Mucosa of rectum (tissue), 2 donors: ENCODE results near the gene RNF167.

Experiments used
- H3K27ac ChIP-seq, 2 donors: one replicate each; pipeline ENCODE4 v1.7.0; 2013; ENCODE audit warnings: inconsistent platforms in 2 of 2, low read depth in 2 of 2, low read length in 2 of 2
- H3K27me3 ChIP-seq, 2 donors: one replicate each; pipeline ENCODE4 v1.7.0; 2013; ENCODE audit warnings: low read length in 2 of 2; ENCODE audit not compliant: control insufficient read depth in 2 of 2, insufficient read depth in 2 of 2
- H3K36me3 ChIP-seq, 2 donors: one replicate each; pipeline ENCODE4 v1.7.0; 2013; ENCODE audit warnings: low read length in 2 of 2; ENCODE audit not compliant: control insufficient read depth in 2 of 2, insufficient read depth in 2 of 2
- H3K4me1 ChIP-seq, 2 donors: one replicate each; pipeline ENCODE4 v1.7.0; 2013; ENCODE audit warnings: low read length in 2 of 2, mild to moderate bottlenecking in 1 of 2; ENCODE audit not compliant: control insufficient read depth in 2 of 2, insufficient read depth in 2 of 2
- H3K4me3 ChIP-seq, 2 donors: one replicate each; pipeline ENCODE4 v1.7.0; 2013; ENCODE audit warnings: low read length in 2 of 2
- H3K9ac ChIP-seq, 2 donors: one replicate each; pipeline ENCODE4 v1.7.0; 2013; ENCODE audit warnings: low read length in 2 of 2, low read depth in 1 of 2, mild to moderate bottlenecking in 1 of 2
- H3K9me3 ChIP-seq, 2 donors: one replicate each; pipeline ENCODE4 v1.7.0; 2013; ENCODE audit warnings: low read length in 2 of 2; ENCODE audit not compliant: control insufficient read depth in 2 of 2
- donor health status: healthy.
- donor health status: Normal muscosa, but diverticular disease.

The RNF167 gene

GRCh38 chr17:4978726-4979125, 38.7 kb downstream of the RNF167 start:
- Histone ChIP-seq H3K4me3 (no peak overlapping the region), H3K36me3 (peaks cover 48 to 70% of the 10 kb centered on the region in 2 donors), H3K9me3 (no peaks in the 10 kb centered on the region), H3K27ac (no peak overlapping the region), H3K4me1 (peaks cover 0 to 4% of the 10 kb centered on the region in 2 donors), H3K27me3 (no peaks in the 10 kb centered on the region), H3K9ac (no peak overlapping the region)

GRCh38 chr17:4980644-4981216, 40.7 kb downstream of the RNF167 start:
- Histone ChIP-seq H3K4me3 (no peak overlapping the region), H3K27me3 (no peaks in the 10 kb centered on the region), H3K9ac (no peak overlapping the region), H3K4me1 (peaks cover 2 to 6% of the 10 kb centered on the region in 2 donors), H3K27ac (no peak overlapping the region), H3K9me3 (no peaks in the 10 kb centered on the region), H3K36me3 (peaks cover 43 to 56% of the 10 kb centered on the region in 2 donors)

- H3K27me3 ChIP-seq = no peaks in the 10 kb centered on the region
- H3K9me3 ChIP-seq = no peaks in the 10 kb centered on the region
- H3K27ac ChIP-seq = no peak overlapping the region
- peaks cover 14 to 15% of the 10 kb centered on the region in 2 donors for H3K4me1 ChIP-seq
- no peak overlapping the region for H3K4me3 ChIP-seq
- H3K9ac ChIP-seq = no peak overlapping the region
- H3K36me3 ChIP-seq = peaks cover 38 to 46% of the 10 kb centered on the region in 2 donors
These were observed 42.2 kb downstream of the RNF167 start for GRCh38 chr17:4982305-4982704.

GRCh38 chr17:4986403-4986802, 46.3 kb downstream of the RNF167 start:
- H3K9ac ChIP-seq = peak overlapping the region; percentile 91 to 92

GRCh38 chr17:4986951-4987766, 47.1 kb downstream of the RNF167 start, which contains the start of gene CAMTA2:
TSS of gene CAMTA2 (minus strand) at chr17:4987675. CDS start at chr17:4986222, 1,453 bp downstream.
- Histone ChIP-seq H3K9ac (peak within 1 kb of the TSS; percentile 91 to 92), H3K9me3 (no peaks in the 10 kb centered on the region), H3K36me3 (peaks cover 10 to 13% of the 10 kb centered on the region in 2 donors)

More at GRCh38 chr17:4986403-4986802, 46.3 kb downstream of the RNF167 start:
- Histone ChIP-seq H3K4me1 (peaks cover 21 to 27% of the 10 kb centered on the region in 2 donors), H3K4me3 (peak overlapping the region; percentile 86 to 88), H3K27me3 (no peaks in the 10 kb centered on the region), H3K9me3 (no peaks in the 10 kb centered on the region), H3K36me3 (peaks cover 13 to 16% of the 10 kb centered on the region in 2 donors), H3K27ac (peak overlapping the region; percentile 92 to 94)

GRCh38 chr17:4987767-4988567, 47.9 kb downstream of the RNF167 start:
- H3K27me3 ChIP-seq = no peaks in the 10 kb centered on the region
- peaks cover 2 to 5% of the 10 kb centered on the region in 2 donors for H3K36me3 ChIP-seq
- peak overlapping the region; percentile 86 to 88 for H3K4me3 ChIP-seq
- peaks cover 21 to 27% of the 10 kb centered on the region in 2 donors for H3K4me1 ChIP-seq
- H3K27ac ChIP-seq = peak overlapping the region; percentile 92 to 94
- no peaks in the 10 kb centered on the region for H3K9me3 ChIP-seq
- peak overlapping the region; percentile 91 to 92 for H3K9ac ChIP-seq

More at GRCh38 chr17:4986951-4987766, 47.1 kb downstream of the RNF167 start, which contains the start of gene CAMTA2:
- H3K27ac ChIP-seq = peak within 1 kb of the TSS; percentile 92 to 94
- H3K4me1 ChIP-seq = peaks cover 21 to 27% of the 10 kb centered on the region in 2 donors
- H3K4me3 ChIP-seq = peak within 1 kb of the TSS; percentile 86 to 88
- no peaks in the 10 kb centered on the region for H3K27me3 ChIP-seq

GRCh38 chr17:4994081-4994595, 54.1 kb downstream of the RNF167 start:
- Histone ChIP-seq H3K9me3 (no peaks in the 10 kb centered on the region), H3K27me3 (no peaks in the 10 kb centered on the region), H3K36me3 (no peaks in the 10 kb centered on the region), H3K4me3 (no peak overlapping the region), H3K4me1 (peaks cover 12 to 14% of the 10 kb centered on the region in 2 donors), H3K27ac (no peak overlapping the region), H3K9ac (no peak overlapping the region)
